A549 (cell line): Measurements from ENCODE around the gene SBNO2. TPM values are rescaled to one million over a fixed set of nuclear protein-coding genes. Genes with fewer than 3 reads are reported as not detected.
A peak's percentile ranks its signal among the peaks of the same experiment; 100 is the strongest.

ENCODE experiments used
- ATAC-seq, 2 experiments: fragments of 200-7000 bp in 1 of 2; fragments of >200 bp in 1 of 2; cut with Nextera tagmentation in 1 of 2; cut with Tn5 transposase in 1 of 2; 3 replicates each; pipeline versions ENCODE4 v1.8.0 to v1.9.1; 2018 to 2020; ENCODE audit warnings: mild to moderate bottlenecking in 1 of 2, moderate library complexity in 1 of 2
- CTCF ChIA-PET: fragments of 300-600 bp; sonication (Branson Sonifier 250); formaldehyde crosslinking; extraction: SDS; loops from one replicate; lab custom pipeline; 2021; ENCODE audit warnings: antibody characterized with exemption, inconsistent platforms; lab: Yijun Ruan, JAX
- POLR2A ChIA-PET: fragments of 350-600 bp; formaldehyde crosslinking; extraction: SDS; loops from one replicate; lab custom pipeline; 2021; ENCODE audit warnings: antibody characterized with exemption, inconsistent platforms; lab: Yijun Ruan, JAX
- DNase-seq, 2 experiments: peaks; one replicate each; pipeline versions ENCODE4 v3.0.0 to v3.0.0-alpha.2; 2011 to 2016; ENCODE audit warnings: low read depth in 1 of 2, low spot score in 1 of 2
- FAIRE-seq: peaks from 2 replicates; lab custom pipeline; 2011; peaks lifted over from hg19 to GRCh38; lab: Jason Lieb, UNC
- H3K27ac ChIP-seq, 2 experiments: fragments of >200 bp; sonication (Bioruptor Twin); formaldehyde crosslinking; 3 replicates each; pipeline ENCODE4 v1.5.1; 2016 to 2017
- H3K4me1 ChIP-seq: fragments of >200 bp; sonication (Bioruptor Twin); formaldehyde crosslinking; 3 replicates; pipeline ENCODE4 v1.6.1; 2016
- H3K4me2 ChIP-seq: fragments of >200 bp; sonication (Bioruptor Twin); formaldehyde crosslinking; 3 replicates; pipeline ENCODE4 v1.6.1; 2016
- H3K4me3 ChIP-seq: fragments of >200 bp; sonication (Bioruptor Twin); formaldehyde crosslinking; 3 replicates; pipeline ENCODE4 v1.5.1; 2016
- H3K9me3 ChIP-seq: fragments of >200 bp; sonication (Bioruptor Twin); formaldehyde crosslinking; 3 replicates; pipeline ENCODE4 v1.6.1; 2016
- ATOH8 ChIP-seq: fragments of 250-450 bp; sonication (Bioruptor Pico); IDR thresholded peaks from 2 replicates; pipeline ENCODE4 v1.5.0; 2020; ENCODE audit warnings: low read depth, mild to moderate bottlenecking, moderate library complexity
- BCL3 ChIP-seq: fragments of >200 bp; sonication (Bioruptor Twin); formaldehyde crosslinking; IDR thresholded peaks from 3 replicates; pipeline ENCODE4 v1.6.1; 2016
- BHLHE40 ChIP-seq: IDR thresholded peaks from 2 replicates; pipeline ENCODE4 v1.6.1; 2012; ENCODE audit warnings: low read depth, low read length, inconsistent platforms
- CBX2 ChIP-seq: fragments of 200-600 bp; sonication (generic); IDR thresholded peaks from 2 replicates; pipeline ENCODE4 v1.6.1; 2016; ENCODE audit warnings: low read depth, mild to moderate bottlenecking, borderline replicate concordance
- E2F6 ChIP-seq: IDR thresholded peaks from 2 replicates; pipeline ENCODE4 v1.6.1; 2012; ENCODE audit warnings: low read depth, borderline replicate concordance
- FOSL2 ChIP-seq, 2 experiments: fragments of 450-650 bp in 1 of 2; fragments of >200 bp in 1 of 2; sonication (Bioruptor Twin) in 1 of 2; formaldehyde crosslinking; IDR thresholded peaks; 2 replicates each; pipeline versions ENCODE4 v1.5.0 to v1.6.1; 2016 to 2020; ENCODE audit warnings: mild to moderate bottlenecking in 1 of 2, moderate library complexity in 1 of 2
- HDAC2 ChIP-seq: fragments of 200-600 bp; sonication (generic); IDR thresholded peaks from 2 replicates; pipeline ENCODE4 v1.6.1; 2016
- JUNB ChIP-seq: fragments of >200 bp; sonication (Bioruptor Twin); formaldehyde crosslinking; IDR thresholded peaks from 2 replicates; pipeline ENCODE4 v1.6.1; 2016
- KDM5A ChIP-seq: fragments of 200-600 bp; sonication (generic); IDR thresholded peaks from 2 replicates; pipeline ENCODE4 v1.6.1; 2016; ENCODE audit warnings: antibody characterized with exemption, mild to moderate bottlenecking
- MAFK ChIP-seq: fragments of 450-650 bp; IDR thresholded peaks from 2 replicates; pipeline ENCODE4 v1.6.1; 2014; ENCODE audit not compliant: partially characterized antibody
- MAX ChIP-seq: IDR thresholded peaks from 2 replicates; pipeline ENCODE4 v1.6.1; 2012
- MAZ ChIP-seq: fragments of 150-350 bp; IDR thresholded peaks from 2 replicates; pipeline ENCODE4 v1.6.1; 2014; ENCODE audit warnings: antibody characterized with exemption, low read depth, low read length, borderline replicate concordance
- MYC ChIP-seq: IDR thresholded peaks from 2 replicates; pipeline ENCODE4 v1.6.1; 2012; ENCODE audit warnings: mild to moderate bottlenecking, inconsistent platforms, low read length, improper control_type of control experiment, borderline replicate concordance
- NFE2L2 ChIP-seq: fragments of 150-350 bp; conservative IDR thresholded peaks from 2 replicates; pipeline ENCODE4 v1.6.1; 2014; ENCODE audit warnings: low read length
- PBX3 ChIP-seq: IDR thresholded peaks from 2 replicates; pipeline ENCODE4 v1.6.1; 2012
- POLR2A ChIP-seq: IDR thresholded peaks from 2 replicates; pipeline ENCODE4 v1.6.1; 2012; ENCODE audit warnings: mild to moderate bottlenecking, low read length
- POLR2AphosphoS2 ChIP-seq: conservative IDR thresholded peaks from 2 replicates; pipeline ENCODE4 v1.6.1; 2012; ENCODE audit warnings: low read length, improper control_type of control experiment, inconsistent platforms
- RCOR1 ChIP-seq: fragments of 150-350 bp; IDR thresholded peaks from 2 replicates; pipeline ENCODE4 v1.6.1; 2014; ENCODE audit warnings: antibody characterized with exemption, low read length, low read depth
- RFX5 ChIP-seq: fragments of 450-650 bp; IDR thresholded peaks from 2 replicates; pipeline ENCODE4 v1.7.1; 2014; ENCODE audit warnings: antibody characterized with exemption, mild to moderate bottlenecking, moderate library complexity
- TFCP2L1 ChIP-seq: fragments of 250-450 bp; sonication (Bioruptor Pico); IDR thresholded peaks from 2 replicates; pipeline ENCODE4 v1.5.0; 2021; ENCODE audit warnings: mild to moderate bottlenecking
- ZC3H11A ChIP-seq: fragments of 450-650 bp; IDR thresholded peaks from 2 replicates; pipeline ENCODE4 v1.6.1; 2014; ENCODE audit warnings: antibody characterized with exemption, mild to moderate bottlenecking
- ZSCAN20 ChIP-seq: fragments of 250-450 bp; sonication (Bioruptor Pico); IDR thresholded peaks from 2 replicates; pipeline ENCODE4 v1.8.0; 2022; ENCODE audit warnings: mild to moderate bottlenecking, moderate library complexity
- WGBS: methylation state at CpG from one replicate; pipeline ENCODE4 v1.1.6; 2017; ENCODE audit errors: missing lambda C conversion rate; 5-methylcytosine and 5-hydroxymethylcytosine counted together
- polyA plus RNA-seq, 4 experiments: library from polyadenylated mRNA; depleted of rRNA in 3 of 4; stranded (reverse); fragments of >200 nt; fragmentation: RNase III in 1 of 4; extraction: RNeasy Plus Mini Kit Qiagen cat#74134 plus additional on column Dnase treatment in 1 of 4; gene quantifications; 2 replicates in 3 of 4; 3 replicates in 1 of 4; pipeline ENCODE4 v1.2.3, GENCODE V29; 2011 to 2017

Gene SBNO2
- polyA plus RNA-seq, 2 of the 4 experiments (the other 2 are of a cell fraction): 6.8 to 27.0 TPM

GRCh38 chr19:1168572-1169410 lies 5.3 kb downstream of the SBNO2 start (continued):
- TF ChIP-seq ATOH8 (CRISPR knock-in tag): peak; percentile 23; the same call in 1 of the 2 replicates
- no peak for TF ChIP-seq JUNB
- TF ChIP-seq TFCP2L1: no peak
- TF ChIP-seq POLR2A: 0 out of 2 replicates have a peak, but pooled peaks have one; percentile 11
- TF ChIP-seq FOSL2 (IDR thresholded peaks at IDR 0.05): no peak
- TF ChIP-seq FOSL2 (CRISPR knock-in tag; IDR thresholded peaks at IDR 0.05): peak; percentile 74
- TF ChIP-seq PBX3: no peak
- TF ChIP-seq MAFK: peak; percentile 56
- TF ChIP-seq NFE2L2: 0 out of 2 replicates have a peak, but pooled peaks have one; percentile 7

GRCh38 chr19:1167687-1168571 lies 6.1 kb downstream of the SBNO2 start:
- DNase-seq (no peak), FAIRE-seq (no peak), ATAC-seq (no peak)
- H3K27ac ChIP-seq: peak overlapping the region; percentile 97 to 100
- ChIA-PET CTCF (interaction anchor here (0.7 to 1.3 kb wide), 3 partner anchors 10 to 110 kb away, joined by 3 to 6 read pairs (median 4); no protein-coding TSS in a partner anchor), POLR2A (no interaction called here)
- H3K4me3 ChIP-seq: 0 out of 3 replicates have a peak overlapping the region, but pooled peaks have one; percentile 17
- TF ChIP-seq KDM5A (no peak), HDAC2 (no peak), POLR2AphosphoS2 (no peak)
- WGBS: 89% methylated on average over 9 of the region's 35 CpGs
- no peaks in the 10 kb centered on the region for H3K9me3 ChIP-seq
- H3K4me2 ChIP-seq: peak overlapping the region; percentile 93
- peaks cover 45% of the 10 kb centered on the region for H3K4me1 ChIP-seq

- CTCF ChIA-PET: interaction anchor here (0.7 to 1.3 kb wide), 3 partner anchors 9 to 28 kb away, joined by 3 to 6 read pairs (median 3); no protein-coding TSS in a partner anchor
- Histone ChIP-seq H3K4me1 (peaks cover 44% of the 10 kb centered on the region), H3K4me3 (no peak overlapping the region), H3K4me2 (no peak overlapping the region), H3K27ac (peak overlapping the region in 1 of 2 experiments; percentile 100; a peak in 3 of 6 replicates), H3K9me3 (no peaks in the 10 kb centered on the region)
- TF ChIP-seq HDAC2: no peak
- TF ChIP-seq BHLHE40: no peak
- no peak for TF ChIP-seq ZSCAN20
- no peak for TF ChIP-seq E2F6
- no peak for TF ChIP-seq RCOR1
- no peak for TF ChIP-seq MAX
- TF ChIP-seq MYC: no peak
- no peak for TF ChIP-seq RFX5
- no peak for TF ChIP-seq MAZ
- no peak for TF ChIP-seq CBX2
- TF ChIP-seq ZC3H11A: no peak
- no peak for TF ChIP-seq BCL3
- DNase-seq (no peak), ATAC-seq (no peak), FAIRE-seq (no peak)
- POLR2A ChIA-PET: interaction anchor here (0.6 to 0.8 kb wide), 2 partner anchors 11 to 44 kb away, joined by 3 read pairs; no protein-coding TSS in a partner anchor
- 98% methylated on average over 20 of the region's 33 CpGs for WGBS
These were observed 7.0 kb downstream of the SBNO2 start for GRCh38 chr19:1166872-1167573.
